ENCODE measurements around the gene XPNPEP2.

XPNPEP2 gene

DNA sequence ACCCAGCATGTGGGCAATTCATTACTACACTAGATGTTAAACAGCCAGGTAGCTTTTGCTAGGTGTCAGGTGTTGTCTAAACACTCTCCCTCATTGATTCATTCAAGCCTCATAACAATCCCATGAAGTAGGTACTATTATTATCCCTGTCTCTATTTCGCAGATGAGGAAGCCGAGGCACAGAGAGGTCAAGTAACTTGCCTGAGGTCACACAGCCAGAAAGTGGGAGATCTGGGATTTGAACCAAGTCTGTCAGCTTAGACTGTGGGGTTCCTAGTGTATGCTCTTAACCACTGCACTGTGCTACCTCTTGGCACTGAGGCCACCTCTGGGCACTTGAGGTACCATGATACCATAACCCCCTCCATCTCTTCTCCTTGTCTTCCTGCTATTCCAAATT, 17.4 kb upstream of the XPNPEP2 start:
- H2AFZ ChIP-seq (ENCODE audit: low read depth, low read length): no peak overlapping the region
- no peaks in the 10 kb centered on the region for H3K36me3 ChIP-seq (ENCODE audit: insufficient read depth, low read length)
- no peak overlapping the region for H3K27ac ChIP-seq (ENCODE audit: low read length)

GRCh38 chrX:129721870-129722269, 16.9 kb upstream of the XPNPEP2 start:
- no peak for ATAC-seq (ENCODE audit: insufficient read depth, low read depth)
- Histone ChIP-seq H3K4me1 (ENCODE audit: insufficient read depth, low read length) (peaks cover 24% of the 10 kb centered on the region), H3K4me3 (ENCODE audit: low read depth in 1 of 2, low read length in 2 of 2) (no peak overlapping the region), H3K4me2 (ENCODE audit: insufficient read depth, low read length) (no peak overlapping the region), H3K9me3 (ENCODE audit: insufficient read depth, low read length, severe bottlenecking) (no peaks in the 10 kb centered on the region), H3K79me2 (ENCODE audit: insufficient read depth, low read length) (no peaks in the 10 kb centered on the region), H3K27me3 (ENCODE audit: insufficient read depth, low read length, poor library complexity) (no peaks in the 10 kb centered on the region), H2AFZ (ENCODE audit: low read depth, low read length) (no peak overlapping the region), H3K9ac (ENCODE audit: low read depth, low read length) (no peak overlapping the region), H4K20me1 (ENCODE audit: insufficient read depth, low read length) (no peaks in the 10 kb centered on the region), H3K27ac (ENCODE audit: low read length) (no peak overlapping the region), H3K36me3 (ENCODE audit: insufficient read depth, low read length) (no peaks in the 10 kb centered on the region)
- TF ChIP-seq, protein P1, sequence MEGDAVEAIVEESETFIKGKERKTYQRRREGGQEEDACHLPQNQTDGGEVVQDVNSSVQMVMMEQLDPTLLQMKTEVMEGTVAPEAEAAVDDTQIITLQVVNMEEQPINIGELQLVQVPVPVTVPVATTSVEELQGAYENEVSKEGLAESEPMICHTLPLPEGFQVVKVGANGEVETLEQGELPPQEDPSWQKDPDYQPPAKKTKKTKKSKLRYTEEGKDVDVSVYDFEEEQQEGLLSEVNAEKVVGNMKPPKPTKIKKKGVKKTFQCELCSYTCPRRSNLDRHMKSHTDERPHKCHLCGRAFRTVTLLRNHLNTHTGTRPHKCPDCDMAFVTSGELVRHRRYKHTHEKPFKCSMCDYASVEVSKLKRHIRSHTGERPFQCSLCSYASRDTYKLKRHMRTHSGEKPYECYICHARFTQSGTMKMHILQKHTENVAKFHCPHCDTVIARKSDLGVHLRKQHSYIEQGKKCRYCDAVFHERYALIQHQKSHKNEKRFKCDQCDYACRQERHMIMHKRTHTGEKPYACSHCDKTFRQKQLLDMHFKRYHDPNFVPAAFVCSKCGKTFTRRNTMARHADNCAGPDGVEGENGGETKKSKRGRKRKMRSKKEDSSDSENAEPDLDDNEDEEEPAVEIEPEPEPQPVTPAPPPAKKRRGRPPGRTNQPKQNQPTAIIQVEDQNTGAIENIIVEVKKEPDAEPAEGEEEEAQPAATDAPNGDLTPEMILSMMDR (IDR thresholded peaks at IDR 0.05; ENCODE audit: borderline replicate concordance, extremely low read depth, low read length, poor library complexity, severe bottlenecking): no peak
- no peak for TF ChIP-seq EZH2 (IDR thresholded peaks at IDR 0.05; ENCODE audit: borderline replicate concordance, low read depth, low read length, severe bottlenecking)
- no peak for DNase-seq

More for the DNA sequence above, 17.4 kb upstream of the XPNPEP2 start:
- DNase-seq (no peak), ATAC-seq (ENCODE audit: insufficient read depth, low read depth) (no peak)
- H4K20me1 ChIP-seq (ENCODE audit: insufficient read depth, low read length): no peaks in the 10 kb centered on the region
- no peaks in the 10 kb centered on the region for H3K79me2 ChIP-seq (ENCODE audit: insufficient read depth, low read length)
- TF ChIP-seq EZH2 (IDR thresholded peaks at IDR 0.05; ENCODE audit: borderline replicate concordance, low read depth, low read length, severe bottlenecking): no peak
- TF ChIP-seq, protein P1 (IDR thresholded peaks at IDR 0.05; ENCODE audit: borderline replicate concordance, extremely low read depth, low read length, poor library complexity, severe bottlenecking): no peak
- no peak overlapping the region for H3K4me2 ChIP-seq (ENCODE audit: insufficient read depth, low read length)
- no peak overlapping the region for H3K4me3 ChIP-seq (ENCODE audit: low read depth in 1 of 2, low read length in 2 of 2)
- no peaks in the 10 kb centered on the region for H3K9me3 ChIP-seq (ENCODE audit: insufficient read depth, low read length, severe bottlenecking)
- H3K9ac ChIP-seq (ENCODE audit: low read depth, low read length): no peak overlapping the region
- peaks cover 20% of the 10 kb centered on the region for H3K4me1 ChIP-seq (ENCODE audit: insufficient read depth, low read length)
- H3K27me3 ChIP-seq (ENCODE audit: insufficient read depth, low read length, poor library complexity): no peaks in the 10 kb centered on the region

DNA sequence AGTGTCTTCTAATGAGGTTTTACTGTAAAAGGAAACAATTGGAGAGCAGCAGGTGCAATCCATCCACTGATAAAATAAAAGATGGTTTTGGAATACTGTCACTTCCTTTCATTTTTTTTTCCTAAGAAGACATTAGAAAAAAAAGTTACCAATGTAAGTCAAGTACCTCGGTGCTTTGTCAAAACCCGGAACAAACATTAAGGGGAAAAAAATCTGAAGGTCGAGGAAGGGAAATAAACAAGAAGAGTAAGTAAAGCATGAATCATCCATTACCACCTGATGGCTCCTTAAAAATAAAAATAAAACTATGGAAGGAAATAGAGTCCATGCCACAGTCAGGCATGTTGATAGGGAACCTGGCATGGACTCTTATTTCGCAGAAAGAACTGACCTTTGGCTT, 15.3 kb upstream of the XPNPEP2 start:
- H4K20me1 ChIP-seq (ENCODE audit: insufficient read depth, low read length): no peaks in the 10 kb centered on the region
- no peak for ATAC-seq (ENCODE audit: insufficient read depth, low read depth)
- H3K4me2 ChIP-seq (ENCODE audit: insufficient read depth, low read length): no peak overlapping the region

More for the DNA sequence above, 15.3 kb upstream of the XPNPEP2 start:
- Histone ChIP-seq H3K9me3 (ENCODE audit: insufficient read depth, low read length, severe bottlenecking) (no peaks in the 10 kb centered on the region), H3K4me1 (ENCODE audit: insufficient read depth, low read length) (peaks cover 24% of the 10 kb centered on the region), H3K27ac (ENCODE audit: low read length) (no peak overlapping the region), H2AFZ (ENCODE audit: low read depth, low read length) (no peak overlapping the region), H3K79me2 (ENCODE audit: insufficient read depth, low read length) (no peaks in the 10 kb centered on the region), H3K36me3 (ENCODE audit: insufficient read depth, low read length) (no peaks in the 10 kb centered on the region), H3K4me3 (ENCODE audit: low read depth in 1 of 2, low read length in 2 of 2) (no peak overlapping the region), H3K27me3 (ENCODE audit: insufficient read depth, low read length, poor library complexity) (no peaks in the 10 kb centered on the region), H3K9ac (ENCODE audit: low read depth, low read length) (no peak overlapping the region)
- TF ChIP-seq, protein P1 (IDR thresholded peaks at IDR 0.05; ENCODE audit: borderline replicate concordance, extremely low read depth, low read length, poor library complexity, severe bottlenecking): no peak
- TF ChIP-seq EZH2 (IDR thresholded peaks at IDR 0.05; ENCODE audit: borderline replicate concordance, low read depth, low read length, severe bottlenecking): no peak
- DNase-seq: no peak

Data from DND-41 (cell line).